Ishikawa (cell line): ENCODE measurements around the gene MYF6.

ENCODE experiments used
- CEBPB ChIP-seq: IDR thresholded peaks from 2 replicates; pipeline ENCODE4 v1.6.1; 2012
- CREB1 ChIP-seq: IDR thresholded peaks from 2 replicates; pipeline ENCODE4 v1.6.1; 2012; ENCODE audit warnings: low read depth
- EP300 ChIP-seq: IDR thresholded peaks from 2 replicates; pipeline ENCODE4 v1.6.1; 2012; ENCODE audit warnings: borderline replicate concordance
- FOXM1 ChIP-seq: IDR thresholded peaks from 2 replicates; pipeline ENCODE4 v1.6.1; 2012; ENCODE audit warnings: low read depth, borderline replicate concordance
- NFIC ChIP-seq: IDR thresholded peaks from 2 replicates; pipeline ENCODE4 v1.6.1; 2012
- RAD21 ChIP-seq: IDR thresholded peaks from 2 replicates; pipeline ENCODE4 v1.6.1; 2012; ENCODE audit warnings: low read depth
- TAF1 ChIP-seq: IDR thresholded peaks from 2 replicates; pipeline ENCODE4 v1.6.1; 2012; ENCODE audit warnings: low read depth, mild to moderate bottlenecking
- TCF12 ChIP-seq: IDR thresholded peaks from 2 replicates; pipeline ENCODE4 v1.6.1; 2012; ENCODE audit warnings: low read depth
- TEAD4 ChIP-seq: IDR thresholded peaks from 2 replicates; pipeline ENCODE4 v1.6.1; 2012
- YY1 ChIP-seq: IDR thresholded peaks from 2 replicates; pipeline ENCODE4 v1.6.1; 2012; ENCODE audit warnings: low read depth
- ZBTB7A ChIP-seq: IDR thresholded peaks from 2 replicates; pipeline ENCODE4 v1.6.1; 2012; ENCODE audit warnings: low read depth
- TF ChIP-seq, protein P1 (sequence below): IDR thresholded peaks from 2 replicates; pipeline ENCODE4 v1.6.1; 2012
- TF ChIP-seq, protein P2 (sequence below): IDR thresholded peaks from 2 replicates; pipeline ENCODE4 v1.6.1; 2012
- TF ChIP-seq, protein P3 (sequence below): IDR thresholded peaks from 2 replicates; pipeline ENCODE4 v1.6.1; 2012; ENCODE audit warnings: low read depth, mild to moderate bottlenecking

DNA sequence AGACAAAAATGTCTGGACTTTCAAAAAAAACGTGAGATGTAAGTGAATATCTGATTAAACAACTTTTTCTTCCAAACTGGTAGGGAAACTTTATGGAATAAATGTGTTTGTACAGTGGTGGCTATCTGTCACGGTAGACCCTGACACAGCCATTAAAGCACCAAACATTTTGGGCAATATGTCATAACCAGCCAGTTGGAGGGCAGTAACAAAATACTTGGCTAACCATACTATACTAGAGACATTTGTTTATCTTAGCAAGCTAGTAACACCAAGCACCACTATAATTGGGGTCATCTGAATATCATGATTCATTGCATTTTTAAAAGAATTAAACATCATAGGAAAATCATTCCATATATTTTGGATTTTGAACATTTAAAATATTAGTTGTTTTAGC, 6.0 kb upstream of the MYF6 start:
- TF ChIP-seq TAF1 (no peak), TEAD4 (no peak), NFIC (no peak), FOXM1 (no peak), YY1 (no peak), RAD21 (no peak), TCF12 (no peak), ZBTB7A (no peak), CEBPB (no peak), EP300 (no peak), CREB1 (no peak)
- TF ChIP-seq, protein P1, sequence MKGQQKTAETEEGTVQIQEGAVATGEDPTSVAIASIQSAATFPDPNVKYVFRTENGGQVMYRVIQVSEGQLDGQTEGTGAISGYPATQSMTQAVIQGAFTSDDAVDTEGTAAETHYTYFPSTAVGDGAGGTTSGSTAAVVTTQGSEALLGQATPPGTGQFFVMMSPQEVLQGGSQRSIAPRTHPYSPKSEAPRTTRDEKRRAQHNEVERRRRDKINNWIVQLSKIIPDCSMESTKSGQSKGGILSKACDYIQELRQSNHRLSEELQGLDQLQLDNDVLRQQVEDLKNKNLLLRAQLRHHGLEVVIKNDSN, result no peak
- TF ChIP-seq, protein P2, sequence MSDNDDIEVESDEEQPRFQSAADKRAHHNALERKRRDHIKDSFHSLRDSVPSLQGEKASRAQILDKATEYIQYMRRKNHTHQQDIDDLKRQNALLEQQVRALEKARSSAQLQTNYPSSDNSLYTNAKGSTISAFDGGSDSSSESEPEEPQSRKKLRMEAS, result no peak
- TF ChIP-seq, protein P3, sequence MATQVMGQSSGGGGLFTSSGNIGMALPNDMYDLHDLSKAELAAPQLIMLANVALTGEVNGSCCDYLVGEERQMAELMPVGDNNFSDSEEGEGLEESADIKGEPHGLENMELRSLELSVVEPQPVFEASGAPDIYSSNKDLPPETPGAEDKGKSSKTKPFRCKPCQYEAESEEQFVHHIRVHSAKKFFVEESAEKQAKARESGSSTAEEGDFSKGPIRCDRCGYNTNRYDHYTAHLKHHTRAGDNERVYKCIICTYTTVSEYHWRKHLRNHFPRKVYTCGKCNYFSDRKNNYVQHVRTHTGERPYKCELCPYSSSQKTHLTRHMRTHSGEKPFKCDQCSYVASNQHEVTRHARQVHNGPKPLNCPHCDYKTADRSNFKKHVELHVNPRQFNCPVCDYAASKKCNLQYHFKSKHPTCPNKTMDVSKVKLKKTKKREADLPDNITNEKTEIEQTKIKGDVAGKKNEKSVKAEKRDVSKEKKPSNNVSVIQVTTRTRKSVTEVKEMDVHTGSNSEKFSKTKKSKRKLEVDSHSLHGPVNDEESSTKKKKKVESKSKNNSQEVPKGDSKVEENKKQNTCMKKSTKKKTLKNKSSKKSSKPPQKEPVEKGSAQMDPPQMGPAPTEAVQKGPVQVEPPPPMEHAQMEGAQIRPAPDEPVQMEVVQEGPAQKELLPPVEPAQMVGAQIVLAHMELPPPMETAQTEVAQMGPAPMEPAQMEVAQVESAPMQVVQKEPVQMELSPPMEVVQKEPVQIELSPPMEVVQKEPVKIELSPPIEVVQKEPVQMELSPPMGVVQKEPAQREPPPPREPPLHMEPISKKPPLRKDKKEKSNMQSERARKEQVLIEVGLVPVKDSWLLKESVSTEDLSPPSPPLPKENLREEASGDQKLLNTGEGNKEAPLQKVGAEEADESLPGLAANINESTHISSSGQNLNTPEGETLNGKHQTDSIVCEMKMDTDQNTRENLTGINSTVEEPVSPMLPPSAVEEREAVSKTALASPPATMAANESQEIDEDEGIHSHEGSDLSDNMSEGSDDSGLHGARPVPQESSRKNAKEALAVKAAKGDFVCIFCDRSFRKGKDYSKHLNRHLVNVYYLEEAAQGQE, result no peak
